Panc1 (cell line): ENCODE data around the gene RCL1.

Experiments
- CTCF ChIP-seq: fragments of 450-650 bp; IDR thresholded peaks from 2 replicates; pipeline ENCODE4 v1.5.1; 2017; ENCODE audit warnings: mild to moderate bottlenecking
- POLR2AphosphoS5 ChIP-seq: IDR thresholded peaks from 2 replicates; pipeline ENCODE4 v1.6.1; 2012; ENCODE audit warnings: mild to moderate bottlenecking, low read depth, low read length, moderate library complexity
- SIN3A ChIP-seq: IDR thresholded peaks from 2 replicates; pipeline ENCODE4 v1.6.1; 2012; ENCODE audit warnings: low read depth, mild to moderate bottlenecking, low read length, moderate library complexity, borderline replicate concordance; ENCODE audit not compliant: insufficient read depth
- TF ChIP-seq, protein P1 (sequence below), 2 experiments: IDR thresholded peaks; 2 replicates each; pipeline ENCODE4 v1.6.1; 2011 to 2012; ENCODE audit warnings: low read depth in 2 of 2, control low read depth in 1 of 2, low read length in 1 of 2, mild to moderate bottlenecking in 1 of 2, moderate library complexity in 1 of 2; ENCODE audit not compliant: insufficient read depth in 1 of 2

DNA sequence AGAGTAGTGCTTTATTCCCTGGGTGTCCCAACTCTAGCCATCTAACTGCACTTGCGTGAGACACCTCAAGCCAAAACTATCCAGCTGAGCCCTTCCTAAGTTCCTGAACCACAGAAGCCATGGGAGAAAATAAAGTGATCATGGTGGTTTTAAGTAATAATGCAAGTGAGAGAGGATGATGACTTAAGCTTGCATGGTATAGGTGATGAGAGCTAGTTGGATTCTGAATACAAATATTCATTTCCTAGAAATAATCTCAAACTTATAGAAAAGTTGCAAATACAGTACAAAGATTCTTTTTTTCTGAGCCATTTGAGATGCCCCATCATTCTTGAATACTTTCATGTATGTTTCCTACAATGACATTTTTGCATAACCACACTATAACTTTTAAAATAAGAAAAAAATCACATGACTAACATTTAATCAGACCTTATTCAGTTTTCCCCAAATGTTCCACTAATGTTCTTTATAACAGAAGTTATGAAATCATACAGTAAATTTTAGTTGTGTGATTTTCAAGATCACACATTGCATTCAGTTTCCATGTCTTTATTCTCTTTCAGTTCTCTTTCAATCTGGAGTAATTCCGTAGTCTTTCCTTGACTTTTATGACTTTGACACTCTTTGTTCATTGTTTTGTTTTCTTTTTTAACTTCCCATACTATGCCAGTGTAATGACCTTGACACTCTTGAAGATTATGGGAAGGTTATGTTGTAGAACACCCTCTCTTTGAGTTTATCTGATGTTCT, 46.3 kb upstream of the RCL1 start:
- no peak for TF ChIP-seq POLR2AphosphoS5
- no peak for TF ChIP-seq CTCF
- TF ChIP-seq, protein P1, sequence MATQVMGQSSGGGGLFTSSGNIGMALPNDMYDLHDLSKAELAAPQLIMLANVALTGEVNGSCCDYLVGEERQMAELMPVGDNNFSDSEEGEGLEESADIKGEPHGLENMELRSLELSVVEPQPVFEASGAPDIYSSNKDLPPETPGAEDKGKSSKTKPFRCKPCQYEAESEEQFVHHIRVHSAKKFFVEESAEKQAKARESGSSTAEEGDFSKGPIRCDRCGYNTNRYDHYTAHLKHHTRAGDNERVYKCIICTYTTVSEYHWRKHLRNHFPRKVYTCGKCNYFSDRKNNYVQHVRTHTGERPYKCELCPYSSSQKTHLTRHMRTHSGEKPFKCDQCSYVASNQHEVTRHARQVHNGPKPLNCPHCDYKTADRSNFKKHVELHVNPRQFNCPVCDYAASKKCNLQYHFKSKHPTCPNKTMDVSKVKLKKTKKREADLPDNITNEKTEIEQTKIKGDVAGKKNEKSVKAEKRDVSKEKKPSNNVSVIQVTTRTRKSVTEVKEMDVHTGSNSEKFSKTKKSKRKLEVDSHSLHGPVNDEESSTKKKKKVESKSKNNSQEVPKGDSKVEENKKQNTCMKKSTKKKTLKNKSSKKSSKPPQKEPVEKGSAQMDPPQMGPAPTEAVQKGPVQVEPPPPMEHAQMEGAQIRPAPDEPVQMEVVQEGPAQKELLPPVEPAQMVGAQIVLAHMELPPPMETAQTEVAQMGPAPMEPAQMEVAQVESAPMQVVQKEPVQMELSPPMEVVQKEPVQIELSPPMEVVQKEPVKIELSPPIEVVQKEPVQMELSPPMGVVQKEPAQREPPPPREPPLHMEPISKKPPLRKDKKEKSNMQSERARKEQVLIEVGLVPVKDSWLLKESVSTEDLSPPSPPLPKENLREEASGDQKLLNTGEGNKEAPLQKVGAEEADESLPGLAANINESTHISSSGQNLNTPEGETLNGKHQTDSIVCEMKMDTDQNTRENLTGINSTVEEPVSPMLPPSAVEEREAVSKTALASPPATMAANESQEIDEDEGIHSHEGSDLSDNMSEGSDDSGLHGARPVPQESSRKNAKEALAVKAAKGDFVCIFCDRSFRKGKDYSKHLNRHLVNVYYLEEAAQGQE (IDR thresholded peaks at IDR 0.05; ENCODE audit: insufficient read depth in 1 of 2, low read depth in 2 of 2, low read length in 1 of 2): no peak
- no peak for TF ChIP-seq SIN3A
